ENCODE results near the gene MTMR12.

- TF ChIP-seq POLR2A (IDR thresholded peaks at IDR 0.05) (no peak), CTCF (IDR thresholded peaks at IDR 0.05 in 8 of 11, conservative IDR thresholded peaks at IDR 0.05 in 3 of 11) (no peak), POLR2AphosphoS5 (IDR thresholded peaks at IDR 0.05) (no peak)
Measured at GRCh38 chr5:32360906-32361305, 48.2 kb upstream of the MTMR12 start.
